ENCODE measurements around the gene ILK.
A peak's percentile ranks its signal among the peaks of the same experiment; 100 is the strongest.

Gene ILK

GRCh38 chr11:6646071-6646470 is 42.5 kb downstream of the ILK start:
- H3K4ac ChIP-seq (ENCODE audit: low read depth in 1 of 2, low read length in 2 of 2), result peak overlapping the region; percentile 89 to 92
- H3K23ac ChIP-seq (ENCODE audit: low read length in 2 of 2), result no peak overlapping the region
- no peak overlapping the region for H2BK15ac ChIP-seq (ENCODE audit: low read depth, poor library complexity, severe bottlenecking)
- H4K91ac ChIP-seq (ENCODE audit: low read length), result peak overlapping the region; percentile 94
- H3K4me3 ChIP-seq (ENCODE audit: insufficient read depth in 1 of 2, low read depth in 1 of 2, low read length in 2 of 2), result peak overlapping the region in 1 of 2 experiments; percentile 51
- peaks cover 5% of the 10 kb centered on the region for H3K9me3 ChIP-seq (ENCODE audit: control insufficient read depth, low read length)
- no peak overlapping the region for H3K4me2 ChIP-seq (ENCODE audit: low read length, poor library complexity, severe bottlenecking)
- peak; percentile 91 for DNase-seq
- H3K14ac ChIP-seq (ENCODE audit: low read length in 2 of 2), result peak overlapping the region in 1 of 2 experiments; percentile 82
- no peak overlapping the region for H2AFZ ChIP-seq (ENCODE audit: low read depth, low read length)
- H3K36me3 ChIP-seq (ENCODE audit: control insufficient read depth in 1 of 2, insufficient read depth in 2 of 2, low read depth in 1 of 2, low read length in 2 of 2), result peaks cover 0 to 4% of the 10 kb centered on the region in 2 experiments
- H3K27ac ChIP-seq (ENCODE audit: low read length, poor library complexity, severe bottlenecking), result no peak overlapping the region
- peak overlapping the region; percentile 93 for H2BK120ac ChIP-seq (ENCODE audit: low read depth, low read length)
- 1% methylated on average over 12 of the region's 12 CpGs for WGBS
- no peak overlapping the region for H2BK5ac ChIP-seq (ENCODE audit: low read depth, low read length, poor library complexity, severe bottlenecking)
- H3K4me1 ChIP-seq (ENCODE audit: control insufficient read depth, insufficient read depth, low read depth, low read length), result peaks cover 14% of the 10 kb centered on the region
- peak overlapping the region; percentile 91 to 97 for H2BK12ac ChIP-seq (ENCODE audit: low read length in 2 of 2)
- no peaks in the 10 kb centered on the region for H3K79me1 ChIP-seq (replicated peaks; ENCODE audit: low read length, poor library complexity, severe bottlenecking)
- peak overlapping the region; percentile 68 to 87 for H3K18ac ChIP-seq (ENCODE audit: low read depth in 1 of 2, low read length in 2 of 2)
- peak overlapping the region; percentile 14 for H3K9ac ChIP-seq (ENCODE audit: low read length)
- peaks cover 24 to 60% of the 10 kb centered on the region in 2 experiments for H3K27me3 ChIP-seq (ENCODE audit: control insufficient read depth in 1 of 2, insufficient read depth in 1 of 2, low read length in 2 of 2)
- H4K8ac ChIP-seq (ENCODE audit: low read length), result peak overlapping the region; percentile 93
- H2AK5ac ChIP-seq (ENCODE audit: low read length, severe bottlenecking), result no peak overlapping the region

- peak; percentile 56 for DNase-seq
- H3K9ac ChIP-seq (ENCODE audit: low read length), result peak overlapping the region; percentile 14
- peak overlapping the region; percentile 85 for H2BK15ac ChIP-seq (ENCODE audit: low read depth, poor library complexity, severe bottlenecking)
- H3K27ac ChIP-seq (ENCODE audit: low read length, poor library complexity, severe bottlenecking), result no peak overlapping the region
- peak overlapping the region; percentile 93 for H2BK120ac ChIP-seq (ENCODE audit: low read depth, low read length)
- peak overlapping the region; percentile 89 to 92 for H3K4ac ChIP-seq (ENCODE audit: low read depth in 1 of 2, low read length in 2 of 2)
- peak overlapping the region in 1 of 2 experiments; percentile 82 for H3K14ac ChIP-seq (ENCODE audit: low read length in 2 of 2)
- no peak overlapping the region for H2AK5ac ChIP-seq (ENCODE audit: low read length, severe bottlenecking)
- peaks cover 27 to 65% of the 10 kb centered on the region in 2 experiments for H3K27me3 ChIP-seq (ENCODE audit: control insufficient read depth in 1 of 2, insufficient read depth in 1 of 2, low read length in 2 of 2)
- H2BK12ac ChIP-seq (ENCODE audit: low read length in 2 of 2), result peak overlapping the region; percentile 91 to 97
- H3K18ac ChIP-seq (ENCODE audit: low read depth in 1 of 2, low read length in 2 of 2), result peak overlapping the region; percentile 68 to 87
- H3K4me2 ChIP-seq (ENCODE audit: low read length, poor library complexity, severe bottlenecking), result no peak overlapping the region
- H3K9me3 ChIP-seq (ENCODE audit: control insufficient read depth, low read length), result peaks cover 5% of the 10 kb centered on the region
- H4K91ac ChIP-seq (ENCODE audit: low read length), result peak overlapping the region; percentile 94
- H2AFZ ChIP-seq (ENCODE audit: low read depth, low read length), result peak overlapping the region; percentile 21
- H3K4me3 ChIP-seq (ENCODE audit: insufficient read depth in 1 of 2, low read depth in 1 of 2, low read length in 2 of 2), result peak overlapping the region in 1 of 2 experiments; percentile 51
- no peak overlapping the region for H2BK5ac ChIP-seq (ENCODE audit: low read depth, low read length, poor library complexity, severe bottlenecking)
- peak overlapping the region; percentile 93 for H4K8ac ChIP-seq (ENCODE audit: low read length)
- no peak overlapping the region for H3K23ac ChIP-seq (ENCODE audit: low read length in 2 of 2)
- WGBS, result 27% methylated on average over 2 of the region's 3 CpGs
- H3K4me1 ChIP-seq (ENCODE audit: control insufficient read depth, insufficient read depth, low read depth, low read length), result peaks cover 14% of the 10 kb centered on the region
- no peaks in the 10 kb centered on the region for H3K36me3 ChIP-seq (ENCODE audit: control insufficient read depth in 1 of 2, insufficient read depth in 2 of 2, low read depth in 1 of 2, low read length in 2 of 2)
- no peaks in the 10 kb centered on the region for H3K79me1 ChIP-seq (replicated peaks; ENCODE audit: low read length, poor library complexity, severe bottlenecking)
These were observed 43.0 kb downstream of the ILK start for GRCh38 chr11:6646576-6646917.

GRCh38 chr11:6646918-6647679 is 43.5 kb downstream of the ILK start:
- Histone ChIP-seq H2BK120ac (ENCODE audit: low read depth, low read length) (peak overlapping the region; percentile 93), H3K9ac (ENCODE audit: low read length) (no peak overlapping the region), H2BK15ac (ENCODE audit: low read depth, poor library complexity, severe bottlenecking) (peak overlapping the region; percentile 85), H3K23ac (ENCODE audit: low read length in 2 of 2) (peak overlapping the region in 1 of 2 experiments; percentile 34), H3K4me1 (ENCODE audit: control insufficient read depth, insufficient read depth, low read depth, low read length) (peaks cover 14% of the 10 kb centered on the region), H4K8ac (ENCODE audit: low read length) (peak overlapping the region; percentile 93), H3K36me3 (ENCODE audit: control insufficient read depth in 1 of 2, insufficient read depth in 2 of 2, low read depth in 1 of 2, low read length in 2 of 2) (no peaks in the 10 kb centered on the region), H3K18ac (ENCODE audit: low read depth in 1 of 2, low read length in 2 of 2) (peak overlapping the region; percentile 68 to 87), H3K79me1 (replicated peaks; ENCODE audit: low read length, poor library complexity, severe bottlenecking) (no peaks in the 10 kb centered on the region), H3K27me3 (ENCODE audit: control insufficient read depth in 1 of 2, insufficient read depth in 1 of 2, low read length in 2 of 2) (peaks cover 30 to 67% of the 10 kb centered on the region in 2 experiments), H2BK12ac (ENCODE audit: low read length in 2 of 2) (peak overlapping the region; percentile 91 to 97), H2AFZ (ENCODE audit: low read depth, low read length) (peak overlapping the region; percentile 16), H3K4me3 (ENCODE audit: insufficient read depth in 1 of 2, low read depth in 1 of 2, low read length in 2 of 2) (no peak overlapping the region), H3K27ac (ENCODE audit: low read length, poor library complexity, severe bottlenecking) (no peak overlapping the region), H3K4ac (ENCODE audit: low read depth in 1 of 2, low read length in 2 of 2) (peak overlapping the region; percentile 89 to 92), H2BK5ac (ENCODE audit: low read depth, low read length, poor library complexity, severe bottlenecking) (no peak overlapping the region), H4K91ac (ENCODE audit: low read length) (peak overlapping the region; percentile 94), H3K14ac (ENCODE audit: low read length in 2 of 2) (peak overlapping the region in 1 of 2 experiments; percentile 82), H3K9me3 (ENCODE audit: control insufficient read depth, low read length) (peaks cover 5% of the 10 kb centered on the region), H3K4me2 (ENCODE audit: low read length, poor library complexity, severe bottlenecking) (no peak overlapping the region), H2AK5ac (ENCODE audit: low read length, severe bottlenecking) (no peak overlapping the region)
- peak; percentile 64 for DNase-seq
- WGBS, result 26% methylated on average over 9 of the region's 9 CpGs

GRCh38 chr11:6647836-6648235 is 44.3 kb downstream of the ILK start:
- H3K14ac ChIP-seq (ENCODE audit: low read length in 2 of 2), result peak overlapping the region in 1 of 2 experiments; percentile 19
- no peak overlapping the region for H3K4me2 ChIP-seq (ENCODE audit: low read length, poor library complexity, severe bottlenecking)
- H3K79me1 ChIP-seq (replicated peaks; ENCODE audit: low read length, poor library complexity, severe bottlenecking), result no peaks in the 10 kb centered on the region
- H2BK15ac ChIP-seq (ENCODE audit: low read depth, poor library complexity, severe bottlenecking), result no peak overlapping the region
- H2BK5ac ChIP-seq (ENCODE audit: low read depth, low read length, poor library complexity, severe bottlenecking), result no peak overlapping the region
- no peak overlapping the region for H4K8ac ChIP-seq (ENCODE audit: low read length)
- no peaks in the 10 kb centered on the region for H3K36me3 ChIP-seq (ENCODE audit: control insufficient read depth in 1 of 2, insufficient read depth in 2 of 2, low read depth in 1 of 2, low read length in 2 of 2)
- H2BK120ac ChIP-seq (ENCODE audit: low read depth, low read length), result no peak overlapping the region
- no peak overlapping the region for H3K4me3 ChIP-seq (ENCODE audit: insufficient read depth in 1 of 2, low read depth in 1 of 2, low read length in 2 of 2)
- H2AFZ ChIP-seq (ENCODE audit: low read depth, low read length), result no peak overlapping the region
- WGBS, result 97% methylated on average over 2 of the region's 2 CpGs
- no peak overlapping the region for H3K27ac ChIP-seq (ENCODE audit: low read length, poor library complexity, severe bottlenecking)
- H3K27me3 ChIP-seq (ENCODE audit: control insufficient read depth in 1 of 2, insufficient read depth in 1 of 2, low read length in 2 of 2), result peaks cover 32 to 70% of the 10 kb centered on the region in 2 experiments
- H3K4me1 ChIP-seq (ENCODE audit: control insufficient read depth, insufficient read depth, low read depth, low read length), result peaks cover 14% of the 10 kb centered on the region
- H3K23ac ChIP-seq (ENCODE audit: low read length in 2 of 2), result no peak overlapping the region
- DNase-seq, result no peak
- H2BK12ac ChIP-seq (ENCODE audit: low read length in 2 of 2), result peak overlapping the region in 1 of 2 experiments; percentile 72
- H3K9ac ChIP-seq (ENCODE audit: low read length), result no peak overlapping the region
- peaks cover 5% of the 10 kb centered on the region for H3K9me3 ChIP-seq (ENCODE audit: control insufficient read depth, low read length)
- peak overlapping the region in 1 of 2 experiments; percentile 33 for H3K4ac ChIP-seq (ENCODE audit: low read depth in 1 of 2, low read length in 2 of 2)
- H3K18ac ChIP-seq (ENCODE audit: low read depth in 1 of 2, low read length in 2 of 2), result peak overlapping the region in 1 of 2 experiments; percentile 18
- H2AK5ac ChIP-seq (ENCODE audit: low read length, severe bottlenecking), result no peak overlapping the region
- no peak overlapping the region for H4K91ac ChIP-seq (ENCODE audit: low read length)
